GM10266 (cell line): ENCODE results near the gene LECT2.
A peak's percentile ranks its signal among the peaks of the same experiment; 100 is the strongest.

Experiments
- DNase-seq: peaks from one replicate; pipeline ENCODE4 v3.0.0; 2012; ENCODE audit errors: extremely low spot score
- CTCF ChIP-seq: IDR thresholded peaks from 2 replicates; pipeline ENCODE4 v1.5.1; 2012; ENCODE audit warnings: mild to moderate bottlenecking, low read depth; ENCODE audit not compliant: control insufficient read depth, insufficient read depth; ENCODE audit errors: missing control alignments

Gene LECT2

GRCh38 chr5:135953850-135954249, 933 bp downstream of the LECT2 start:
- no peak for TF ChIP-seq CTCF
- DNase-seq: no peak

- no peak for TF ChIP-seq CTCF
- DNase-seq: no peak
These were observed 2.1 kb downstream of the LECT2 start for GRCh38 chr5:135952683-135953082.

- DNase-seq: no peak
- TF ChIP-seq CTCF: no peak
These were observed 3.0 kb downstream of the LECT2 start for GRCh38 chr5:135951807-135952206.

- no peak for DNase-seq
- TF ChIP-seq CTCF: no peak
These were observed 3.5 kb downstream of the LECT2 start for GRCh38 chr5:135951257-135951656.

- TF ChIP-seq CTCF: no peak
- no peak for DNase-seq
These were observed 4.2 kb downstream of the LECT2 start for GRCh38 chr5:135950611-135951010.

GRCh38 chr5:135944967-135945560, 9.7 kb downstream of the LECT2 start:
- DNase-seq: peak; percentile 29

More at GRCh38 chr5:135944967-135945560, 9.7 kb downstream of the LECT2 start:
- peak; percentile 67 for TF ChIP-seq CTCF
